HuH-7 (cell line): ENCODE results near the gene CCDC198.

Experiments
- DNase-seq: peaks from one replicate; pipeline ENCODE4 v3.0.0; 2011; ENCODE audit warnings: low spot score

CCDC198 gene

GRCh38 chr14:57464008-57464730 lies 29.5 kb downstream of the CCDC198 start:
- DNase-seq: no peak

DNA sequence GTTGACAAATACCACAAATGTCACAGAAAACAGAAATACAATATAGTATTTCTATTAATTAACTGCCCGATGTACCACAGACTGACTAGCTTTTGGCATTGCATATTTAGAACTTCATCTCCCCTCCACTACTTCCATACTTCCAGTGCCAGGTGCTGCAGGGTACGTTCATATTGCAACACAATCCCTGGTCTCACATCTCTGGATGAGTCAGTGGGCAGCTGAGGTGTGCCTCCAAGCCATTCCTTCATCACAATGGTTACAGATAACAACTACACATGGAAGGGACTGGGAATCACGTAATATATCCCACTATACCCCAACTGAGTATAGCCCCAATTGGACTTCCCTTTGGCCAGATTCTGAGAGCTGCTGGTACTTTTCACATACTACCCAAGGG lies 31.1 kb downstream of the CCDC198 start:
- DNase-seq: no peak

- DNase-seq: peak; percentile 6
Measured at GRCh38 chr14:57461777-57462320, 31.8 kb downstream of the CCDC198 start.

DNA sequence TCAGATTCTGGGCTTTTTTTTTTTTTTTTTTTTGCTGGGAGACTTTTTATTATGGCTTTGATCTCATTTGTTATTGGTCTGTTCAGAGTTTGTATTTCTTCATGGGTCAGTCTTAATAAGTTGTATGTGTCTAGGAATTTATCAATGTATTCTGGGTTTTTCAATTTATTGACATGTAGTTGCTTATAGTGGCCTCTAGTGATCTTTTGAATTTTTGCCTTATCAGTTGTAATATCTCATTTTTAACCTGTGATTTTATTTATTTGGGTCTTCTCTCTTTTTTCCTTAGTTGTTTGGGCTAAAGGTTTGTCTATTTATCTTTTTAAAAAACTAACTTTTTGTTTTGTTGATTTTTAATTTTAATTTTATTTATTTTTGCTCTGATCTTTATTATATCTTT lies 57.7 kb downstream of the CCDC198 start:
- DNase-seq: no peak

- DNase-seq: no peak
Measured at GRCh38 chr14:57420986-57421385, 72.7 kb downstream of the CCDC198 start.

DNA sequence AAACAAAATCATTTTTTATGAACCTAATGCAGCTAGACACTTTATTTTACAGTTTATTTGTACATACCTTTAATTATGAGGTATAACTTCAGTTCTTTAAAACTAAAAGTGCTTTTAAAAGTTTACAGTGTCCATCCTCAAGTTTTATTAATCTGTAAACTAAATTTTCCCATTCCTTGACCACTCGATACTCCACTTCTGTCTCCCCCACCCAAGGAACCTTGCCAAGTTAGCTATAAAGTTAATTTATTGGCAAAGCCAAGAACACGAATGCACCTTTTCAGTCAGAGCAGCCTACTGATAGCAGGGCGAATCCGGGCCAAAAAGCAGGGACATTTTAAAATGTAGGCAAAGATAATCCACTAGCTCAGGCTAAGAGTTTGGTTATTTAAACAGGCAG lies 73.6 kb downstream of the CCDC198 start:
- DNase-seq: no peak
